Activated naive CD4-positive, alpha-beta T cell treated with Interleukin-2 at 50 U/mL for 16 hours (primary cell): ENCODE results near the gene SDF2.

Source experiments
- DNase-seq: peaks from one replicate; pipeline ENCODE4 v3.0.0-alpha.2; 2020

Gene SDF2

GRCh38 chr17:28661635-28662526 is at the start of gene SDF2, which contains the start of gene SUPT6H:
Gene SDF2 (minus strand): TSS chr17:28661906. CDS start chr17:28661876, 30 bp downstream.
Gene SUPT6H (plus strand): TSS chr17:28662205. CDS start chr17:28673402, 11,197 bp downstream.
- peak; percentile 97 for DNase-seq

- DNase-seq = peak; percentile 92
Observed at GRCh38 chr17:28710861-28711722, 49.4 kb upstream of the SDF2 start.

DNA sequence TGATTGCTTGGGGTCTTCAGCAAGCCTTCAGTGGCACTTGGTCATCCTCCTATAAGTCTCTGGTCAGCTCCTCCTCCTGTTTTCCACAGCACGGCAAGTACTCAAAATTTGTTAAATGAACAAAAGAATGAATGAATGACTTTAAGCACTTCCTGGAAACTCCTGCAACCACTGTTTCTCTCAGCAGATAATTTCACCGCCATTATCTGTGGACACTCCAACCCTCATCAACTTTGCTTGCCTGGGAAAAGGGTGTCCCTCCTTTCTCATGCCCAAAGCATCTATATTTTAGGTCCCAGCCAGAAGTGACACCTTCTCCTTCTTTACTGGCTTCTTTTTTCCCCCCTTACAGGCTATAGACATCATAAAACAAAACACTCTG is 45.6 kb upstream of the SDF2 start:
- no peak for DNase-seq

- DNase-seq = no peak
Observed at GRCh38 chr17:28706471-28707338, 45.0 kb upstream of the SDF2 start.

DNA sequence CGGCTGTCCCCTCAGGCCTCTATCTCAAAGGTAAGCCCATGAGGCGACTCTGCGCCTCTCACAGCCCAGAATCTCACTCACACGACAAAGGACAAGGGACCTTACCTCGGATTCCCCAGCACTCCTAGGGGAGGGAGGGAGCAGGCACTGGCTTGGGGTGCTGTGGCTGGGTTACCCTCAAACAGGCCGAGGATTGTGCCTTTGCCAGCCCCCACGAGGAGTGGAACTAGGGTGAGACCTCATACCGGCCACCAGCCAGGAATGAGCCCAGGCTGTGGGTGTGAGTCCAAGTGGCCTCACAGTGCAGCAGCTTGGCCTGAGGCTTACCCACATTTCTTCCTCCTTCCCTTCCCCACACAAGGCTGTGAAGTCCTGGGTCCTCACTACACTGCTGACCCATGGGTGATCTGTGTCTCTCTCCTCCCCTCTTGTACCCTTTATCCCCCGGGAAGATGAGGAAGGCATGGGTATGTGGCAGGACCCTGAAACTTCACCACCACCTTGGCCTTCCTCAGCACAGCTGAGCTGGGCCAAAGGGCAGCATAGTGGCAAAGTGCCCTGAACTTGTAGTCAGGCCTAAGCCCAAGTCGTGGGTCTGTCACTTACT is 44.1 kb upstream of the SDF2 start:
- no peak for DNase-seq

GRCh38 chr17:28705074-28705659 is 43.5 kb upstream of the SDF2 start:
- no peak for DNase-seq

GRCh38 chr17:28704219-28704858 is 42.6 kb upstream of the SDF2 start:
- no peak for DNase-seq

DNA sequence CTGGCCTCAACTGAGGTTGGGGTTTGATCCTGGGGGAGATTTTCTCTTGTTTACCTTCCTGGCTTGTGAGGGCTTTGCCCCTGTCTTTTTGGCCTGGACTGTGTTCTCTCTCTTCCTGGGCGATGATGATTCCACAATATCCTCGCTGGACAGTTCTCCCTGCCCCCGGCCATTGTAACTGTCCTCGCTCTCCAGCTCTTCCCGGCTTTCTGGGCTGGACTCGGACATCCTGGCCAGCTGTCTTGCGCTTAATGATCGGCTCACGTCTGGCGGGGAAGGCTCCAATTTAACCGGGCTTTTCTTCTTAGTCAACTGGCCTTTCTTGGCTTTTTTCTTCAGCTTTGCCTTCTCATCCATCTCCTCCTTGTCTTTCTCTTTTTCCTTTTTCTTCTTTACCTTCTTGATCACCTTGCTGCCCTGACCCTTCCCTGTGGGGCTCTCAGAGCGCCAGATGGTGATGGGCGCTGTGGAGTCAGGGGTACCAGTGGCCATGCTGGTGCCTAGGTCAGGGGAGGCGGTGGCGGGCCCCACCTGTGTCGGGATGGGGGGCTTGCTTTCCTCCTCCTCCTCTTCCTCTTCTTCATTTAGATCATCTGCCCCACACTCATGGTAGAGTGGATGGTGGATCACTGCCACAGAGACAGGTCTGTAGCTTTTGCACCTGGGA is 42.0 kb upstream of the SDF2 start:
- DNase-seq = no peak

DNA sequence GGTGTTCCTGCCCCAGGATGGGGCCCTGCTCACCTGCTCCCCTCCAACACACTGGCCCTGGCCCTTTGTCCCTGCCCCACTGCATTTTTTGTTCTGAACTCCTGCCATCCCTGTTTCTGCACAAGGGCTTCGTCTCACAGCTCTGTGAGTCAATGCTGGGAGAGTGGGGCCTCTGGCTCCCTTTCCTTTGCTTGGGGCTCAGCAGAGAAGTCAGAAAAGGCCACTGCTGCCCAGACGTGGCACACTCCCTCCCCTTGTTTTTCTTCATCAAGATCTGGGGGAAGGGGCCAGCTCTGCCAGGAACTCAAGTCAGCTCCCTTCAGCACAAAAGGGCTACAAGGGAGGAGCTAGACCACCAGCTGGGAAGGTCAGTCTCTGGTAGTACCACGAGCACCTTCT is 41.0 kb upstream of the SDF2 start:
- no peak for DNase-seq

GRCh38 chr17:28702026-28702751 is 40.5 kb upstream of the SDF2 start:
- no peak for DNase-seq

DNA sequence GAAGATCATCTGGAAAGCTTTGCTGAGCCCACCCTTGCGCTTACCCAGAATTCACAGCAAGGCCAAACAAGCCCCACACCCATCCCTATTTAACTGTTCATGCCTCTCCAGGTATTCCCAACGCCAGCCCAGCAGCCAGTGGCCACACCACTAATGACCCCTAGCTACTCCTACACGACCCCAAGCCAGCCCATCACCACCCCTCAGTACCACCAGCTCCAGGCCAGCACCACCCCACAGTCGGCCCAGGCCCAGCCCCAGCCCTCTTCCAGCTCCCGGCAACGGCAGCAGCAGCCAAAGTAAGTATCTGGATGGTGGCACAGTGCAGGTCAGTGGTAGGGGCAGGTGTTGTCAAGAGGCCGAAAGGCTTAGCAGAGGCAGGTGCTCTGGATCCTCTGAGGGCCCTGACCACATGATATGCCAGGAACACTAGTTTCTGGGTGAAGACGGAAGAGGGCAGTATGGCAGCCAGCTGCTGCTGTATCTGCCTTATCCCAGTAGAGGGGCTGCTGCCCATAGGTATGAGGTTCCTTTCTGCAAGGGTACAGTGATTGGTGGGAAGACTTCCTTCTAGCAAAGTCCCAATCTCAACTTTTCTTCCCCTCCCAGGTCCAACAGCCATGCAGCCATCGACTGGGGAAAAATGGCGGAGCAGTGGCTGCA is 39.3 kb upstream of the SDF2 start:
- DNase-seq = no peak

DNA sequence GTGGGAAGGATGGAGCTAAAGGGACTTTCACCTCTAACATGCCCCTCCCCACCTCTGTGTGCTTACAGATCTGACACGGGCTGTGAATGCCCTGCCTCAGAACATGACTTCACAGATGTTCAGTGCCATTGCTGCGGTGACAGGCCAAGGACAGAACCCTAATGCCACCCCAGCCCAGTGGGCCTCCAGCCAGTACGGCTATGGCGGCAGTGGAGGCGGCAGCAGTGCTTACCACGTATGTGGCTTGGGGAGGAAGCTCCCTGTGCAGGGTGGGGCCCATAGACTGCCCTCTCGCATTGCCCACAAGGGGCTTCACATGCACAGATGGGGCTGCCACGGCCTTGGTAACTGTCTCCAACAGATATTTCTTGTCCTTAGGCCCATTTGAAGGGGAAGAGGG is 38.6 kb upstream of the SDF2 start:
- DNase-seq = no peak

DNA sequence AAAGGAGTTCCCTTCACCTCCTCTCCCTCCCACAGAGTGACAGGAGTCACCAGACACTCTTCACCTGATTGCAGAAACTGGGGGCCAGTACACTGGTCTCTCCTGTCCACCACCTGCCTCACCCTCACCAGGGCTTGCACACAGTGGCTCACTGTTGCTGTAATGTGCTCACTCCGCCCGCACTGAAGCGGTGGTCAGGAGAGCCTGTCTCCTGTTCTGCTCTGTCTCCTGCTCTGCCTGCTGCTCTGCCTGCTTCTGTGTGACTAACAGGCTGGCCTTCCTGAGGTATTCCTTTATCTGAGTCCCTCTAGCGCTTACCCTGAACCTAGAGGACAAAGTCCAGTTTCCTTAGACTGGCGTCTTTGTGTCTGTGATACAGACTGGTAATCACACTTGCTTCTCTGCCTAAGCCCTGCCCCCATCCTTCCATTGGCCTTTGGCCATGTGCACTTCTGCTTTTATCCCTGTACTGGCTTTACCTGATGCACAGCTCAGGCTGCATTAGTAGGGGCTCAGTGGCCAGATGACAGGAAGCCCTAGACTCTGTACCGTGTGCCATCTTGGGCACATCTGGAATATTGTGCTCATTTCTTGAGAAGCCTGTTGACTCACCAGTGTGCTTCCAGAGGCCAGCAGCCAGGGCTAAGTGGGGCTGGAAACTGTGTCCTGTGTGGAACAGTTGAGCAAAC is 36.7 kb upstream of the SDF2 start:
- no peak for DNase-seq

DNA sequence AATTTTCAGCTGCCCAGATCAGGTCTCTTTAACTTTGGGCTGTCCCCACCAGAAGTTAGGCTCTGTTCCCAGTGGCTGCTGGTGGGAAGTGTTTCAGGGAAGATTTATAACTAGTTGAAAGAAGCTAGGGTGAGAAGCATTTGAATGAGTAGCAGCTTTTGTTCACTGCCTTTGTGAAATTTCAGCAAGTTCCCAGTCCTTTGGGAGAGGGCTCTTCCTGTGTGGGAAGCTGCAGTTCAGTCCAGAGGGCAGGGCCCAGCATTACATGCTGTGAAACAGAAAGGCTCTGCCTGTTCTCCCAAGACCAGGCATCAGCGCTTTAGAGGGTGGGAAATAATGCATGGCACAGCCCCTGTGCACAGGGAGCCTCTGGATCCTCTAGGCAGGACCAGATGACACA is 32.2 kb upstream of the SDF2 start:
- no peak for DNase-seq

GRCh38 chr17:28689011-28689410 is 27.3 kb upstream of the SDF2 start:
- DNase-seq = no peak

GRCh38 chr17:28688481-28688880 is 26.8 kb upstream of the SDF2 start:
- DNase-seq = no peak

- DNase-seq = no peak
Observed at GRCh38 chr17:28686296-28686695, 24.6 kb upstream of the SDF2 start.

- DNase-seq = no peak
Observed at GRCh38 chr17:28685366-28685765, 23.7 kb upstream of the SDF2 start.

- DNase-seq = no peak
Observed at GRCh38 chr17:28684963-28685362, 23.3 kb upstream of the SDF2 start.
